HG02642 (cell line): ENCODE results near the gene HUNK.
"Not testable (repeated sequence)": the region's sequence is repeated elsewhere in the genome, so short reads cannot be mapped to it uniquely, and the experiment has no call there.

Experiments
- ATAC-seq: cut with Tn5 transposase; IDR thresholded peaks from one replicate; pipeline ENCODE4 v1.9.1; 2021; ENCODE audit warnings: mild to moderate bottlenecking; ENCODE audit not compliant: unreplicated experiment, poor library complexity

The HUNK gene

DNA sequence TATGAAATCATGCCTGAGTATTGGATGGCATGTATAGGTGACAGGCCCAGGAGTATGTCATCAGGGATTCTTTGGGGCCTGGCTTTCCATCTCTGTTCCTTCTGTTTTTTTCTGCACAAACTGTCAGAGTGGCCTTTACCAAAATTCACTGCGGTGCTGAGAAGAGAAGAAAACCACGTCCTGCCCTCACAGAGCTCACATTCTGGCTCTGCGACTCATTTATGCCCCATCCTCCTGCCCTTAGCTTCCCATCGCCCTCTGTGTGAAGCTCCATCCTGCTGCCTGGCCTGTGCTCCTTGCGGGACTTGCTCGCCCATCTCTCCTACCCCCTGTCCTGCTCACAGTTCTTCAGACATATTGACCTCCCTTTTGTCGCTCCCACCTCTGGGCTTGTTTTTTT is 73.4 kb downstream of the HUNK start:
- ATAC-seq = no peak

DNA sequence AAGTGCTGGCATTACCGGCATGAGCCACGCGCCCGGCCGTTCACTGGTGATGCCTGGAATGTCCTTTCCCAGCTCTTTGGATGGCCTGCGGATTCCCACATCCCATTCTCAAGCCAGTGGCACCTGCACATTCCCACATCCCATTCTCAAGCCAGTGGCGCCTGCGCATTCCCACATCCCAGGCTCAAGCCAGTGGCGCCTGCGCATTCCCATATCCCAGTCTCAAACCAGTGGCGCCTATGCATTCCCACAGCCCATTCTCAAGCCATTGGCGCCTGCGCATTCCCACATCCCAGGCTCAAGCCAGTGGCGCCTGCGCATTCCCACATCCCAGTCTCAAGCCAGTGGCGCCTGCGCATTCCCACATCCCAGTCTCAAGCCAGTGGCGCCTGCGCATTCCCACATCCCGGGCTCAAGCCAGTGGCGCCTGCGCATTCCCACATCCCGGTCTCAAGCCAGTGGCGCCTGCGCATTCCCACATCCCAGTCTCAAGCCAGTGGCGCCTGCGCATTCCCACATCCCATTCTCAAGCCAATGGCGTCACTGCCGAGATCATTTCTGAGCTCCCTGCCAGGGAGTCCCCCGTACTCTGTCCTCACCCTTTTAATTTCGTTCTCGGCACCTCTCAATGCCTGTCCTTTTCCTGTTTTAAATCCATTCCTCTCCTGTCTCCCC is 74.2 kb downstream of the HUNK start:
- ATAC-seq = not testable (repeated sequence)

- no peak for ATAC-seq
These were observed 75.9 kb downstream of the HUNK start for GRCh38 chr21:31948676-31949075.

DNA sequence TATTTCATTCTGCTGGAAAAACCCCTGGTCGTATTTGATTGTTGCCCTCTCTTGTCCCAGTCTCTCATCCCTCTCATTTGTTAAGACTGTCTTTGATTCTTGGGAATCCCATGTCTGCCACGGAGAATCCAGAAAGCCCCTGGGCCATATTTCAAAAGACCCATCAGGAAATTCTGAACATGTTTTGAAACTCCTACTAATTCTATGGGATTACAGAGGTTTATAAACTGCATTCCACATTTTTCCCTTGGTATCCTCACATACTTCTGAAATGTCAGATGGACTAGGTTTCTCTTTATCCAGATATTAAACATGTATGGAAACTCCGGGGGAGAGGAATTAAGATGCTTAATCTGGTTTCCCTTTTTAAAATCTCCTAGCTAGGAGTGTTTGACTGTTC is 80.0 kb downstream of the HUNK start:
- ATAC-seq = no peak

GRCh38 chr21:31957631-31958030 is 84.8 kb downstream of the HUNK start:
- ATAC-seq = no peak

DNA sequence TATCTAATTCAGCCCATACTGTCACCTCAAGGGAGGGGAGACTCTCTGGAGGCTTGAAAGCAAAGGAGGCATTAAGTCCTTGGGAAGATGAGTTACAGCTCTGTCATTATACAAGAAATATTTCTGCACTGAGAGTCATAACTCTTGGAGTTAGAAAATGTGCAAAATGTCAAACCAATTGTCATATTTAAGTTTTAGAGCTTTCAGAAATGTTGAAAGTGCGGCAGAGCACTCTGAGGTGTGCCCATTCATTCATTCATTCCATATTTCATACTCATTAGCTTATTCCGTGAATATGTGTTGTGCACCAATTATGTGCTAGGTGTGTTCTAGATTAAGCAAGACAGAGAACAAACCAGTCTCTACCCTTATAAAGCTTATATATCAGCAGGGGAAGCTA is 87.1 kb downstream of the HUNK start:
- no peak for ATAC-seq

- no peak for ATAC-seq
These were observed 88.2 kb downstream of the HUNK start for GRCh38 chr21:31961027-31961426.

GRCh38 chr21:31961704-31962103 is 88.9 kb downstream of the HUNK start:
- ATAC-seq = no peak

DNA sequence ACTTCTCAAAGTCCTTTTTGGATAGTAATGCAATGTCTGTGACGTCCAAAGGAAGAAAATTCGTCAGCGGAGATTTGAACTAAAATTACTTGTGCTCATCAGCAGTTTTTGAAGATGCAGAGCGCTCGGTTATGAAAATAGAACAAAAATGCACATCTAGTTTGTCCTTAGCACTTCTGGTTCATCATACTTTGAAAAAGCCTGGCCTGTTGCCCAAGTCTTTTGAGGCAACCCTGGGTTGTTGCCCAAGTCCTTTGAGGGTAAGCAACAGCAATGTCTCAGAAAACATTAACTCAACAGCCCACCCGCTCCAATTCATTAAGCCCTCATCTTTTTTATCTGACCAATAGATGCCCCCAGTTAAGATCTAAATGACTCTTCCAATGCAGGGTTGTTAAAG is 91.9 kb downstream of the HUNK start:
- ATAC-seq = no peak

GRCh38 chr21:31967334-31967733 is 94.5 kb downstream of the HUNK start:
- ATAC-seq = no peak

- ATAC-seq = no peak
These were observed 99.8 kb downstream of the HUNK start for GRCh38 chr21:31972622-31973021.

- ATAC-seq = no peak
These were observed 100.7 kb downstream of the HUNK start for GRCh38 chr21:31973402-31973944.

DNA sequence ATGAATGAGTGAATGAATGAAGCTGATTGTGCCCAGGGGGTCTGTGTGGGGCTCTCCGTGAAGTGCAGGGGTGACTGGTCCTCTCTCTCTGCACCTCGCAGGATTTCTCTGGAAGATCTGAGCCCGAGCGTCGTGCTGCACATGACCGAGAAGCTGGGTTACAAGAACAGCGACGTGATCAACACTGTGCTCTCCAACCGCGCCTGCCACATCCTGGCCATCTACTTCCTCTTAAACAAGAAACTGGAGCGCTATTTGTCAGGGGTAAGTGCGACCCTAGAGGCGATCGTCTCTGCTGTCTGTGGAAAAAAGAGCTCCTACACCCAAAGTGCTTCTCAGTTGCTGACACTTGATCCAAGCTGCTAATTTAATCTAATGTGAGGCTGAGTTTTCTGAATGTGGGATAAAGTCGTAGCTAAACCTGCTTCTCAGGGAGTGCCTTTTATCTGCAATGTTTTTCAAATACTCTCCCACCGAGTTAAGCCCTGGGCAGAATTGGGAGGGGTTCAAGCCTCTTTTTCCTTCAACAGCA is 101.7 kb downstream of the HUNK start:
- no peak for ATAC-seq

DNA sequence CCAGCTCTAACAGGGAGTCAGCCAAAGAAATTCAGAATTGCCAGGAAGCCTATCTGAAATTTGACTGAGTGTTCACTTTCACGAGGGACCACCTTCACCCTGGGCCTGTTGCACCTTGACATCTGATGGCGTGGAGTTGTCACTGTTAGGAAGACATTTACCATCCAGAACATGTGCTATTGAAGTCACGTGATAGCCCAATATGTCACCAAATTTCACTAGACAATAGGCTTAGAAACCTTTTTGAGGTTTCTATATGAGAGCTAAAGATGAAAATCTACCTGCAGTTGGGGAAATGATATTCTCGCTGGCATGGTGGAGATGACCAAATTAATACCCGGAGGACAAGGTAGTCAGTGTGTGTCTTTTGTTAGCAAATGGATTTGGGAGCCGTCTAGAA is 102.7 kb downstream of the HUNK start:
- no peak for ATAC-seq

DNA sequence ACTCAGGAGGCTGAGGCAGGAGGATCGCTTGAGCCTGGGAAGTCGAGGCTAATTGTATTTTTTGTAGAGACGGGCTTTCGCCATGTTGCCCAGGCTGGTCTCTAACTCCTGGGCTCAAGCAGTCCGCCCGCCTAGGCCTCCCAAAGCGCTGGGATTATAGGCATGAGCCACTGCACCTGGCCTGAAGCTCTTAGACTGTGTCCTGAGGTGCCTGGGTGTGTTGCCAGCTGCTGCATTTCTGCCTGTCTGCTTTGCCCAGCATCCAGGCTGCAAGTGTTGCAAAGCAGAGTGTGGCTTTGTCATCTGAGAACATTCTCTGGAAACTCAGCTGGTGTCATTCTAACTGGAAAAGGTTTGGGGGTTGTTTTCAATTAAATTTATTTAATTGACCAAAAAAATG is 105.0 kb downstream of the HUNK start:
- no peak for ATAC-seq

- ATAC-seq = no peak
These were observed 110.3 kb downstream of the HUNK start for GRCh38 chr21:31983120-31983519.

DNA sequence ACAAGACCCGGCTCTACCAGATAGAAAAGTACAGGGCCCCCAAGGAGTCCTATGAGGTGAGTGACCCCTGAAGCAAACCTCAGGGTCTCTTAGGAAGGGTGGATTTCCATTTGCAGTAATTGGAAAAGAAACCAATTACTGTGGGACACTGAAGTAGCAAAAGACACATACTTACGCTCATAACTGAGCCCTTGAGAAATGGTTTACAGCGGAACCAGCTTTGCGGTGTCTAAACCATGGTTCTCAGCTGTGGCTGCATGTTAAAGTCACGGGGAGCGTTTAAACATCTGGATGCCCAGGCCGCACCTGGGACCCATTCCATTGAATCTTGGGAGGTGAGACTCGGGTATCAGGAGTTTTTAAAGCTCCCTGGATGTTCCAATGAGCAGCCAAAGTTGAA is 110.7 kb downstream of the HUNK start:
- no peak for ATAC-seq

GRCh38 chr21:31985398-31985797 is 112.6 kb downstream of the HUNK start:
- no peak for ATAC-seq

GRCh38 chr21:31986035-31986856 is 113.4 kb downstream of the HUNK start:
- no peak for ATAC-seq

- no peak for ATAC-seq
These were observed 114.9 kb downstream of the HUNK start for GRCh38 chr21:31987696-31988095.

GRCh38 chr21:31988492-31989290 is 115.9 kb downstream of the HUNK start:
- no peak for ATAC-seq
